ENCODE measurements around the gene PYGM. TPM values are rescaled to one million over a fixed set of nuclear protein-coding genes. Genes with fewer than 3 reads are reported as not detected.

PYGM gene
- total RNA-seq, 1 donor from 2014 or later, result not detected

DNA sequence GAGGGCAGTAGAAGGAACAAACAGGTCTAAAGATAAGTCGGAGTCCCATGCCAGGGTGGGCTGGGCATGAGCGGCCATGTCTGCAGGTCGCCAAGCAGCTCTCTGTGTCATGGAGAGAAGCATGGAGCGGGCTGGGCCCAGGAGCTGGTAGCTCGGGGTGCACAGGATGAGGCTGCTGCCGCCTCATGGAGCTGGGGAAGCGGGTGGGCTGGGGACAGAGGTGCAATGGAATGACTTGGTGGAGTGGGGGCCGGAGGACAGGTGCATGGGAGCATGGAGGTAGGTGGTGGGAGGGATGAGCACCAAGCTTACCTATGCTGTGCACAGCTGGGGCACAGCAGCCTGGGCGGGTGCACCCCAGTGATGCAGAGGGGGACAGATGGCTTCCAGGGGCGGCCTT is 40.4 kb downstream of the PYGM start:
- no peak for TF ChIP-seq CTCF (conservative IDR thresholded peaks at IDR 0.05; ENCODE audit: low read depth, low read length)
- H3K4me3 ChIP-seq (ENCODE audit: low read depth, low read length), result no peak overlapping the region
- no peak for DNase-seq (ENCODE audit: low read depth)

GRCh38 chr11:64718780-64719124 is 41.0 kb downstream of the PYGM start:
- TF ChIP-seq CTCF (conservative IDR thresholded peaks at IDR 0.05; ENCODE audit: low read depth, low read length), result no peak

DNA sequence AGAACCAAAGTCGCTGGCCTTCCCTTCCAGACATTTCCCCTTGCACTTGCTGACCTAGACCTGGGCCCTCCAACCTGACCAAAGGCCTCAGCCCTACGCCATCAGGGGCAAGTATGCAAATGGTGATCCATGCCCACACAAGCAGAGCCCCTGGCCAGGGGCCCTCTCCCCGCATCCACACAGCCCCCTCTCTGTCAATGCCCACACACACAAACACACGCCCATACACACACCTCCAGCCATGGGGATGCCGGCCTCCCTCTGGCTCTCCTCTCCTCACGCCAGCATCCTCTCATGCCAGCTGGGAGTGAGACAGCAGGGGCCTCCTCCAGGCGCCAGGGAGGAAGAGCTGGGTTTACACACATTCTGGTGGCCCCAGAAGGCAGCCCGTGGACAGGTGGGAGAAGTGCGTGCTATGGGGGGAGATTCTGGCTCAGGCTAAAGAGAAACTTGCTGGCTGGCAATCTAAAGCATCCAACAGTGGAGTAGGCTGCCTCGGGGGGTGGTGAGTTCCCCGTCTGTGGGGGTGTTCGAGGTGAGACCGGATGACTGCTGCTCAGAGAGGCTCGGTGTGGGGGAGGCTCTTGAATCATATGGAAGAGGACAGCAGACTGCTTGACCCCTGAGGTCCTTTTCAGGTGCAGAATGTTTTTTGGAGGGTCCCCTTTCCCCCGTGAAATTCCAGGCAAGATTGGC is 41.5 kb downstream of the PYGM start:
- no peak for DNase-seq (ENCODE audit: low read depth)
- TF ChIP-seq CTCF (conservative IDR thresholded peaks at IDR 0.05; ENCODE audit: low read depth, low read length), result no peak
- no peak overlapping the region for H3K4me3 ChIP-seq (ENCODE audit: low read depth, low read length)

More at GRCh38 chr11:64718780-64719124, 41.0 kb downstream of the PYGM start:
- no peak overlapping the region for H3K4me3 ChIP-seq (ENCODE audit: low read depth, low read length)
- DNase-seq (ENCODE audit: low read depth), result no peak

- no peak for DNase-seq (ENCODE audit: low read depth)
- no peak overlapping the region for H3K4me3 ChIP-seq (ENCODE audit: low read depth, low read length)
- TF ChIP-seq CTCF (conservative IDR thresholded peaks at IDR 0.05; ENCODE audit: low read depth, low read length), result no peak
These were observed 42.6 kb downstream of the PYGM start for GRCh38 chr11:64717268-64717578.

GRCh38 chr11:64716473-64717267 is 43.1 kb downstream of the PYGM start:
- DNase-seq (ENCODE audit: low read depth), result no peak
- no peak for TF ChIP-seq CTCF (conservative IDR thresholded peaks at IDR 0.05; ENCODE audit: low read depth, low read length)
- H3K4me3 ChIP-seq (ENCODE audit: low read depth, low read length), result no peak overlapping the region

- no peak for DNase-seq (ENCODE audit: low read depth)
- no peak for TF ChIP-seq CTCF (conservative IDR thresholded peaks at IDR 0.05; ENCODE audit: low read depth, low read length)
- no peak overlapping the region for H3K4me3 ChIP-seq (ENCODE audit: low read depth, low read length)
These were observed 43.9 kb downstream of the PYGM start for GRCh38 chr11:64715756-64716472.
